H54 (cell line): ENCODE data around the gene OR2L5.

Experiments used
- DNase-seq: peaks from one replicate; pipeline ENCODE4 v3.0.0; 2011; ENCODE audit warnings: low spot score, mixed read lengths; ENCODE audit not compliant: insufficient read length
- FAIRE-seq: peaks from 3 replicates; lab custom pipeline; 2011; peaks lifted over from hg19 to GRCh38; lab: Jason Lieb, UNC
- POLR2A ChIP-seq: IDR thresholded peaks from 2 replicates; pipeline ENCODE4 v1.6.1; 2011; ENCODE audit warnings: low read depth, mild to moderate bottlenecking, low read length

OR2L5 gene

DNA sequence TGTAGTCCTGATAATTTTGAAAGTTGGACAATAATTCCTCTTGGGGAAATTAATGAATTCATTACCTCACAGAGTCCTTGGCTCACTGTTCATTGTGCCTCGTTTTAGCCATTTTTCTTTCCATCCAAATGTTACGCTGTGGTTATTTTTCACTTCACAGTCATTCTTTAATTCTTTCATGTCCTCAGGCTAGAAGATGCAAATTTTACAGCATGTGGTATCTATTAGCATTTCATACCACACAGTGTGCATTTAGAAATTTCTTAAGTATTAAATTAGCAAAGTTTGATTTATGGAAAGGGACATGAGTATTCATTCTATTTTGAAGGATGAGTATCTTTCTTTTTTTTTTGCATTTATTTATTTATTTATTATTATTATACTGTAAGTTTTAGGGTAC is 51.6 kb downstream of the OR2L5 start:
- FAIRE-seq, result no peak
- no peak for DNase-seq
- TF ChIP-seq POLR2A, result no peak

- FAIRE-seq, result no peak
- no peak for DNase-seq
- no peak for TF ChIP-seq POLR2A
These were observed 52.1 kb downstream of the OR2L5 start for GRCh38 chr1:248065604-248066003.
